ENCODE results near the gene SETD3. TPM values are rescaled to one million over a fixed set of nuclear protein-coding genes. Genes with fewer than 3 reads are reported as not detected.

The SETD3 gene
- total and polyA plus RNA-seq, 2 of the 8 experiments (the other 6 are each of a cell fraction or from before 2014, with no cell fraction given): 24.0 to 64.0 TPM

GRCh38 chr14:99466758-99467157, 13.9 kb downstream of the SETD3 start:
- CTCF ChIA-PET (ENCODE audit: partially characterized antibody): interaction anchor here (0.6 to 1.7 kb wide), 3 partner anchors 25 to 736 kb away, joined by 3 to 5 read pairs (median 4); no protein-coding TSS in a partner anchor
- H3K23ac ChIP-seq (ENCODE audit: insufficient read length): no peak overlapping the region
- H4K20me1 ChIP-seq (replicated peaks in 1 of 2; ENCODE audit: control insufficient read depth in 1 of 2, insufficient read depth in 2 of 2, low read length in 2 of 2): peaks cover 0 to 14% of the 10 kb centered on the region in 2 experiments
- peaks cover 7% of the 10 kb centered on the region; the same call in 1 of the 2 replicates for H3K79me1 ChIP-seq (ENCODE audit: low read depth, low read length)
- H3K4me2 ChIP-seq (ENCODE audit: insufficient read depth in 1 of 2, low read depth in 2 of 2, low read length in 2 of 2): no peak overlapping the region
- H2AFZ ChIP-seq (ENCODE audit: low read length): no peak overlapping the region
- FAIRE-seq (no peak), DNase-seq (ENCODE audit: low read depth in 1 of 2, low spot score in 2 of 2) (no peak)
- no peaks in the 10 kb centered on the region for H3K27me3 ChIP-seq (replicated peaks in 1 of 4; ENCODE audit: control insufficient read depth in 3 of 4, extremely low read depth in 1 of 4, insufficient read depth in 3 of 4, low read length in 3 of 4)
- no peak overlapping the region for H4K8ac ChIP-seq (ENCODE audit: extremely low read depth, insufficient read depth, low read length)
- H2AK5ac ChIP-seq (ENCODE audit: low read depth, low read length): no peak overlapping the region
- no peak overlapping the region for H3K14ac ChIP-seq (ENCODE audit: insufficient read length)
- H3K56ac ChIP-seq (replicated peaks; ENCODE audit: insufficient read length, low read depth, low read length): no peak overlapping the region
- peaks cover 5 to 66% of the 10 kb centered on the region in 2 experiments for H3K79me2 ChIP-seq (ENCODE audit: control insufficient read depth in 1 of 2, insufficient read depth in 2 of 2, low read length in 2 of 2)
- H2BK20ac ChIP-seq (ENCODE audit: low read length): no peak overlapping the region
- H2BK5ac ChIP-seq (ENCODE audit: low read depth, low read length): no peak overlapping the region
- no peaks in the 10 kb centered on the region for H3K9me3 ChIP-seq (ENCODE audit: insufficient read depth in 2 of 2, low read depth in 1 of 2, low read length in 1 of 2)
- no peak overlapping the region for H3K4me3 ChIP-seq (ENCODE audit: extremely low read depth in 1 of 4, insufficient read depth in 2 of 4, low read depth in 3 of 4, low read length in 4 of 4)
- 90% methylated on average over 3 of the region's 3 CpGs; no CpG with 5 or more reads in 1 of the 2 experiments for WGBS, 2 experiments (ENCODE audit: extremely low coverage in 1 of 2, insufficient coverage in 1 of 2, insufficient read length in 1 of 2, insufficient replicate concordance in 2 of 2, low coverage in 1 of 2, low lambda C conversion rate in 2 of 2, missing lambda C conversion rate in 1 of 2)
- peaks cover 0 to 5% (median 0%) of the 10 kb centered on the region in 4 experiments; a peak in 1 of 8 replicates for H3K36me3 ChIP-seq (ENCODE audit: control insufficient read depth in 2 of 4, insufficient read depth in 4 of 4, low read length in 3 of 4)
- H3K18ac ChIP-seq (ENCODE audit: extremely low read depth, low read length): no peak overlapping the region
- H4K91ac ChIP-seq (replicated peaks; ENCODE audit: insufficient read length, low read length): no peak overlapping the region
- H3K23me2 ChIP-seq (ENCODE audit: low read depth, low read length): no peaks in the 10 kb centered on the region
- H3K4ac ChIP-seq (replicated peaks; ENCODE audit: insufficient read length, low read depth, low read length): no peak overlapping the region
- no peak overlapping the region for H2BK15ac ChIP-seq (ENCODE audit: low read length)
- H3K9ac ChIP-seq (replicated peaks in 1 of 4; ENCODE audit: extremely low read depth in 1 of 4, low read depth in 3 of 4, low read length in 3 of 4): no peak overlapping the region
- no peak overlapping the region for H4K5ac ChIP-seq (ENCODE audit: insufficient read length, low read depth, low read length)
- H3K27ac ChIP-seq (ENCODE audit: low read depth, low read length): no peak overlapping the region
- H2BK12ac ChIP-seq (ENCODE audit: low read depth, low read length): no peak overlapping the region
- H2BK120ac ChIP-seq (replicated peaks; ENCODE audit: low read depth, low read length): no peak overlapping the region
- POLR2A ChIA-PET (ENCODE audit: partially characterized antibody): interaction anchor here (1.4 kb wide), 1 partner anchor 9 kb away, joined by 3 read pairs; no protein-coding TSS in a partner anchor
- H3K4me1 ChIP-seq (replicated peaks in 1 of 4; ENCODE audit: control insufficient read depth in 3 of 4, insufficient read depth in 4 of 4, low read length in 3 of 4): peaks cover 0 to 15% (median 9%) of the 10 kb centered on the region in 4 experiments; a peak in 5 of 7 replicates
- TF ChIP-seq RFX5 (IDR thresholded peaks at IDR 0.05; ENCODE audit: borderline replicate concordance, low read depth, low read length) (no peak), TAF1 (IDR thresholded peaks at IDR 0.05; ENCODE audit: low read depth, low read length) (no peak), EGR1 (IDR thresholded peaks at IDR 0.05; ENCODE audit: borderline replicate concordance, low read depth, low read length) (no peak), NRF1 (IDR thresholded peaks at IDR 0.05; ENCODE audit: low read depth, low read length) (no peak), FOSL1 (IDR thresholded peaks at IDR 0.05; ENCODE audit: insufficient read depth, low read depth, low read length) (no peak), SIRT6 (IDR thresholded peaks at IDR 0.05; ENCODE audit: low read length) (no peak), ATF2 (IDR thresholded peaks at IDR 0.05; ENCODE audit: low read length) (no peak), BRCA1 (IDR thresholded peaks at IDR 0.05; ENCODE audit: low read depth, low read length) (no peak), RAD21 (IDR thresholded peaks at IDR 0.05 in 1 of 2, conservative IDR thresholded peaks at IDR 0.05 in 1 of 2; ENCODE audit: low read depth in 2 of 2, low read length in 2 of 2) (no peak), MAFK (IDR thresholded peaks at IDR 0.05; ENCODE audit: low read depth, low read length) (no peak), SUZ12 (IDR thresholded peaks at IDR 0.05; ENCODE audit: low read length) (no peak), EP300 (IDR thresholded peaks at IDR 0.05; ENCODE audit: borderline replicate concordance in 1 of 2, low read depth in 2 of 2, low read length in 2 of 2) (no peak)

Measured in H1 (cell line).